Body of pancreas (tissue), 4 donors: Measurements from ENCODE around the gene RDH13. TPM values are rescaled to one million over a fixed set of nuclear protein-coding genes. Genes with fewer than 3 reads are reported as not detected.
"Not testable (repeated sequence)": the region's sequence is repeated elsewhere in the genome, so short reads cannot be mapped to it uniquely, and the experiment has no call there.

Source experiments
- ATAC-seq: fragments of 150-250 bp; one replicate; pipeline ENCODE4 v1.9.1; 2016
- DNase-seq, 4 donors: peaks; one replicate each; pipeline ENCODE4 v3.0.0-alpha.2; 2019
- H3K27ac ChIP-seq, 4 donors: fragments of 200-600 bp; sonication (generic); 1 replicate in 3 of 4; 2 replicates in 1 of 4; pipeline versions ENCODE4 v1.5.1 to v1.6.1; 2016 to 2019; ENCODE audit warnings: mild to moderate bottlenecking in 1 of 4, mixed read lengths in 1 of 4, moderate library complexity in 1 of 4
- H3K27me3 ChIP-seq, 2 donors: fragments of 200-600 bp; sonication (generic); one replicate each; pipeline ENCODE4 v1.6.0; 2016; ENCODE audit warnings: mild to moderate bottlenecking in 1 of 2
- H3K36me3 ChIP-seq, 2 donors: fragments of 200-600 bp; sonication (generic); replicated peaks in 1 of 2; 2 replicates each; pipeline ENCODE4 v1.5.1; 2016; ENCODE audit warnings: low read depth in 2 of 2; ENCODE audit not compliant: insufficient read depth in 1 of 2
- H3K4me1 ChIP-seq: fragments of 200-600 bp; sonication (generic); one replicate; pipeline ENCODE4 v1.6.0; 2016
- H3K4me3 ChIP-seq, 2 donors: fragments of 200-600 bp; sonication (generic); 1 replicate in 1 of 2; 2 replicates in 1 of 2; pipeline ENCODE4 v1.5.1; 2016 to 2019
- H3K9me3 ChIP-seq, 3 donors: fragments of 200-600 bp; sonication (generic); 1 replicate in 2 of 3; 2 replicates in 1 of 3; pipeline ENCODE4 v1.5.1; 2016
- CTCF ChIP-seq, 7 experiments: fragments of 450-650 bp in 4 of 7; fragments of 200-600 bp in 3 of 7; sonication (generic) in 3 of 7; IDR thresholded peaks; one replicate each; pipeline ENCODE4 v1.5.1; 2016 to 2019; ENCODE audit warnings: antibody characterized with exemption in 7 of 7
- POLR2A ChIP-seq, 3 donors: fragments of 450-650 bp; IDR thresholded peaks; one replicate each; pipeline ENCODE4 v1.6.1; 2016; ENCODE audit warnings: antibody characterized with exemption in 3 of 3, mild to moderate bottlenecking in 2 of 3
- WGBS, 2 donors: methylation state at CpG; one replicate each; pipeline ENCODE4 v1.1.5; 2017; 5-methylcytosine and 5-hydroxymethylcytosine counted together
- intact Hi-C: fragments of 100-400 bp; cut with DNase I; formaldehyde crosslinking; loops from one replicate; pipeline ENCODE4 v1.15.1; 2023
- total RNA-seq, 2 donors: library from RNA; depleted of rRNA; stranded (reverse); fragments of >200 nt; gene quantifications; one replicate each; pipeline ENCODE4 v1.1.0, GENCODE V29; 2016

The RDH13 gene
- total RNA-seq, 2 donors from 2014 or later: 18.4 to 20.4 TPM

DNA sequence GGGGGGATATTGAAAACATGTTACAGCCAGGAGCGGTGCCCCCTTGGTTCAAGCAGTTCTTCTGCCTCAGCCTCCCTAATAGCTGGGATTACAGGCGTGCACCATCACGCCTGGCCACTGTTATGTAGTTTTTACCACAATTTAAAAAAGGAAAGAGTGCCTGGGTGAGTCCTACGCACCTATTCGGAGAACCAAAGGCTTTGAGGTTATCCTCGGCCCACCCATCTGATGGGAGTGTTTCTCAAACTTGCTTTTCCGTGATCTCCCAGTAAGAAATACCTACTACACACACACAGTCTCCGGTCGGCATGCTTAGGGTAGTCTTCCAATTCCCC lies 20.6 kb downstream of the RDH13 start:
- DNase-seq (no peak), ATAC-seq (no peak)
- Histone ChIP-seq H3K27me3 (no peaks in the 10 kb centered on the region), H3K4me1 (no peaks in the 10 kb centered on the region), H3K4me3 (no peak overlapping the region), H3K36me3 (peaks cover 17 to 19% of the 10 kb centered on the region in 2 donors), H3K9me3 (no peaks in the 10 kb centered on the region), H3K27ac (no peak overlapping the region)
- intact Hi-C loops: no loop called here
- TF ChIP-seq CTCF (IDR thresholded peaks at IDR 0.05) (no peak), POLR2A (IDR thresholded peaks at IDR 0.05) (no peak)
- WGBS, 2 donors: 83 to 87% methylated on average over 9 of the region's 9 CpGs

- TF ChIP-seq CTCF (IDR thresholded peaks at IDR 0.05): no peak
- no peak for TF ChIP-seq POLR2A (IDR thresholded peaks at IDR 0.05)
- H3K4me3 ChIP-seq: no peak overlapping the region
- H3K27me3 ChIP-seq: no peaks in the 10 kb centered on the region
- peaks cover 11 to 16% of the 10 kb centered on the region in 2 donors for H3K36me3 ChIP-seq
- WGBS, 2 donors: 75 to 76% methylated on average over 26 to 30 of the region's 30 CpGs
- ATAC-seq (no peak), DNase-seq (no peak)
- no peaks in the 10 kb centered on the region for H3K4me1 ChIP-seq
- H3K9me3 ChIP-seq: no peaks in the 10 kb centered on the region
- no peak overlapping the region for H3K27ac ChIP-seq
- intact Hi-C loops: no loop called here
Measured at GRCh38 chr19:55041627-55042343, 21.2 kb downstream of the RDH13 start.

- no peak for TF ChIP-seq CTCF (IDR thresholded peaks at IDR 0.05)
- TF ChIP-seq POLR2A (IDR thresholded peaks at IDR 0.05): no peak
- no peaks in the 10 kb centered on the region for H3K27me3 ChIP-seq
- H3K9me3 ChIP-seq: no peaks in the 10 kb centered on the region
- H3K36me3 ChIP-seq: peaks cover 8 to 15% of the 10 kb centered on the region in 2 donors
- no peak overlapping the region for H3K4me3 ChIP-seq
- 86 to 94% methylated on average over 10 of the region's 10 CpGs for WGBS, 2 donors
- no peaks in the 10 kb centered on the region for H3K4me1 ChIP-seq
- intact Hi-C loops: no loop called here
- no peak overlapping the region for H3K27ac ChIP-seq
- DNase-seq (no peak), ATAC-seq (no peak)
Measured at GRCh38 chr19:55041244-55041626, 21.7 kb downstream of the RDH13 start.

- ATAC-seq, H3K4me1 ChIP-seq, H3K27ac ChIP-seq, H3K27me3 ChIP-seq, H3K4me3 ChIP-seq, intact Hi-C loops, DNase-seq, H3K9me3 ChIP-seq: not testable (repeated sequence)
- H3K36me3 ChIP-seq: peaks cover 8 to 15% of the 10 kb centered on the region in 2 donors
- 86% methylated on average over 12 of the region's 12 CpGs for WGBS, 2 donors
Measured at GRCh38 chr19:55040654-55041053, 22.3 kb downstream of the RDH13 start.

DNA sequence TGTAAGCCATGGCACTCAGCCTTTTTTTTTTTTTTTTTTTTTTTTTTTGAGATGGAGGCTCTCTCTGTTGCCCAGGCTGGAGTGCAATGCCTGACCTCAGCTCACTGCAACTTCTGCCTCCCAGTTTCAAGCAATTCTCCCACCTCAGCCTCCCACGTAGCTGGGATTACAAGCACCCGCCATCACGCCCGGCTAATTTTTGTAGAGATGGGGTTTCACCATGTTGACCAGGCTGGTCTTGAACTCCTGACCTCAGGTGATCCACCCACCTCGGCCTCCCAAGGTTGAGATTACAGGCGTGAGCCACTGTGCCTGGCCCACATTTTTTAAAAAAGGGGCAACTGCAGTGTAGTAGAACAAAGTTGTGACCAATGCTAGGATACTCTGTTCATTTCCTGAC lies 25.3 kb downstream of the RDH13 start:
- H3K4me3 ChIP-seq, DNase-seq, H3K36me3 ChIP-seq, intact Hi-C loops, H3K4me1 ChIP-seq, ATAC-seq, H3K27ac ChIP-seq, H3K9me3 ChIP-seq, H3K27me3 ChIP-seq: not testable (repeated sequence)
- 84 to 100% methylated on average over 2 to 6 of the region's 6 CpGs for WGBS, 2 donors

DNA sequence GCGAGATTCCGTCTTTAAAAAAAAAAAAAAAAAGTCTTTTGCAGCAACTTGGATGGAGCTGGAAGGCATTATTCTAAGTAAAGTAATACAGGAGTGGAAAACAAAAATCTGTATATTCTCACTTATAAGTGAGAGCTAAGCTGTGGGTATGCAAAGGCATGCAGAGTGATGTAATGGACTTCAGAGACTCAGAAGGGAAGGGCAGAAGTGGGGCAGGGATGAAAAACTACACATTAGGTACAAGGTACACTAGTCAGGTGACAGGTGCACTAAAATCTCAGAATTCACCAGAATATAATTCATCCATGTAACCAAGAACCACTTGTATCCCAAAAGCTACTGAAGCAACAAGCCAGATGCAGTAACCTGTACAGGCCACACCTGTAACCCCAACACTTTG lies 26.9 kb downstream of the RDH13 start:
- H3K4me1 ChIP-seq: no peaks in the 10 kb centered on the region
- H3K36me3 ChIP-seq: no peaks in the 10 kb centered on the region
- 93 to 97% methylated on average over 2 of the region's 2 CpGs for WGBS, 2 donors
- H3K27me3 ChIP-seq: no peaks in the 10 kb centered on the region
- no peak overlapping the region for H3K4me3 ChIP-seq
- DNase-seq (no peak), ATAC-seq (no peak)
- TF ChIP-seq POLR2A (IDR thresholded peaks at IDR 0.05) (no peak), CTCF (IDR thresholded peaks at IDR 0.05) (no peak)
- no peaks in the 10 kb centered on the region for H3K9me3 ChIP-seq
- intact Hi-C loops: no loop called here
- no peak overlapping the region for H3K27ac ChIP-seq
